Measurements from ENCODE around the gene SLA2. TPM values are rescaled to one million over a fixed set of nuclear protein-coding genes. Genes with fewer than 3 reads are reported as not detected.

SLA2 gene
- total RNA-seq, 4 donors from 2014 or later: 0.23 to 0.52 (median 0.52) TPM; not detected in 1

- peak in 1 of 2 donors; percentile 75 for DNase-seq (ENCODE audit: low spot score in 2 of 2)
- no peak overlapping the region for H3K4me3 ChIP-seq (ENCODE audit: low read depth, poor library complexity, severe bottlenecking)
- 93 to 96% methylated on average over 7 to 8 of the region's 8 CpGs for WGBS, 2 donors
- TF ChIP-seq, protein P1, sequence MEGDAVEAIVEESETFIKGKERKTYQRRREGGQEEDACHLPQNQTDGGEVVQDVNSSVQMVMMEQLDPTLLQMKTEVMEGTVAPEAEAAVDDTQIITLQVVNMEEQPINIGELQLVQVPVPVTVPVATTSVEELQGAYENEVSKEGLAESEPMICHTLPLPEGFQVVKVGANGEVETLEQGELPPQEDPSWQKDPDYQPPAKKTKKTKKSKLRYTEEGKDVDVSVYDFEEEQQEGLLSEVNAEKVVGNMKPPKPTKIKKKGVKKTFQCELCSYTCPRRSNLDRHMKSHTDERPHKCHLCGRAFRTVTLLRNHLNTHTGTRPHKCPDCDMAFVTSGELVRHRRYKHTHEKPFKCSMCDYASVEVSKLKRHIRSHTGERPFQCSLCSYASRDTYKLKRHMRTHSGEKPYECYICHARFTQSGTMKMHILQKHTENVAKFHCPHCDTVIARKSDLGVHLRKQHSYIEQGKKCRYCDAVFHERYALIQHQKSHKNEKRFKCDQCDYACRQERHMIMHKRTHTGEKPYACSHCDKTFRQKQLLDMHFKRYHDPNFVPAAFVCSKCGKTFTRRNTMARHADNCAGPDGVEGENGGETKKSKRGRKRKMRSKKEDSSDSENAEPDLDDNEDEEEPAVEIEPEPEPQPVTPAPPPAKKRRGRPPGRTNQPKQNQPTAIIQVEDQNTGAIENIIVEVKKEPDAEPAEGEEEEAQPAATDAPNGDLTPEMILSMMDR (IDR thresholded peaks at IDR 0.05): no peak
- TF ChIP-seq POLR2A (IDR thresholded peaks at IDR 0.05): no peak
- intact Hi-C loops (cut with DNase I; ENCODE audit: low total_unique reads): no loop called here
These were observed 8.5 kb upstream of the SLA2 start for GRCh38 chr20:36654506-36654905.

DNA sequence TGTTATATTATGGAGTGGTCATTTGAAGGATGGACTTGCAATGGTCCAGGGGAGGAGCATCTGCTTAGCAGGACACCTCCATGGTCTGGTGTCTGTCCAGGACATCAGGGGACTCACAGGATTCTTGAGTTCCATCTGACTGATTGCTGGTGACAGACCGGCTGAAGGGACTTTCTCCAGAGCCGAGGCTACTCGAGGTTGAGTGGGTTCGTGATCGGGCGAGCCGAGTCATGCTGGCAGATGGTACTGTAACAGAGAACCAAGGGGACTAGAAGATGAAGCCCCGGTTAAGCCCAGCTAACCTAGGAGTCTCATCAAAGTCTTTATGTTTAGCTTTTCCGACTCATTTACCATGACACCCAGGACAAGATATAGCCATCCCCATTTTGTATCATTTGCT lies 7.5 kb upstream of the SLA2 start:
- 92 to 93% methylated on average over 9 of the region's 9 CpGs for WGBS, 2 donors
- TF ChIP-seq POLR2A (IDR thresholded peaks at IDR 0.05): no peak
- TF ChIP-seq, protein P1 (IDR thresholded peaks at IDR 0.05): no peak
- intact Hi-C loops (cut with DNase I; ENCODE audit: low total_unique reads): no loop called here
- no peak overlapping the region for H3K4me3 ChIP-seq (ENCODE audit: low read depth, poor library complexity, severe bottlenecking)
- peak in 1 of 2 donors; percentile 77 for DNase-seq (ENCODE audit: low spot score in 2 of 2)

DNA sequence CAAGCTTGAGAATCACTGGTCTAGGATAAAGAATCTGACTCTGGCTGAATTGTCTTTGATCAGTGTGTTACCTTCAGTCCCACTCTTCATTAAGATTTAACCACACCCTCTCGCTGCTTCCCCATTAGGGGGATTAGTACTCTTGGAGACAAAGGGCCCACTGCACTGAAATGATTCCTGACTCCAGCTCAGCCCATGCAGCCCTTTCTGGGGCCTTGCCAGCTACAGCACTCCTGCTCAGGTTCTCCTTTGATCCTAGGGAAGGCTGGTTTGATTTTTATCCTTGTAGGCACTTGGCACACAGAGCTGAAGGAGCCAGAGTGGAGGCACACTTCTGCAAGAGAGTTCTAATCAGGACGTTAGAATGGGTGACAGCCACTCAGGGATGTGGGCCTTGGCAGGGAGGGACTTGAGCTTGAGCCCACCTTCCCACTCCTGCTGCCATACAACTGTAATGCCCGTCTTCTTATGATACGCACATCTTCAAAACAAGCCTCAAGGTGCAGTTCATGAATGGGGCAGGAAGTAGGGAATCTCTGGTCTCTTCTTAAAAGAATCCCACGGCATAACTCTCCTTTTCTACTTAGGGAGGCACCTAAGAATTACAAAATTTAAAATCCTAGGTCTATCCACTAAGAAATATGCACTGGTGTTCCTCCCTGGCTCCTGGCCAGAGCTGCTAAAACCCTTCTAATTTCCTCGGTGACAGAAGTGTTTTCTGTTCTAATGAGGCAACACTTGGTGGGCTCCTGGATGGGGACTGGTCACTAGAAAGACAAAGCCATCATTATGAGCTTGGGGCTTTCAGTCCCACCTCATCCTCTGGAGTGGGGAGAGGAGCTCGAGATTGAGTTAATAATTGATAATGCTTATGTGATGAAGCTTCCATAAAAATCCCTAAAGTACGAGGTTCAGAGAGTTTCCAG lies 1.5 kb upstream of the SLA2 start:
- no peak overlapping the region for H3K4me3 ChIP-seq (ENCODE audit: low read depth, poor library complexity, severe bottlenecking)
- DNase-seq (ENCODE audit: low spot score in 2 of 2): peak in 1 of 2 donors; percentile 67
- TF ChIP-seq, protein P1 (IDR thresholded peaks at IDR 0.05): no peak
- TF ChIP-seq POLR2A (IDR thresholded peaks at IDR 0.05): no peak
- intact Hi-C loops (cut with DNase I; ENCODE audit: low total_unique reads): no loop called here
- 69 to 71% methylated on average over 8 of the region's 8 CpGs for WGBS, 2 donors

GRCh38 chr20:36646678-36647077 lies 682 bp upstream of the SLA2 start:
- intact Hi-C loops (cut with DNase I; ENCODE audit: low total_unique reads): no loop called here
- no peak overlapping the region for H3K4me3 ChIP-seq (ENCODE audit: low read depth, poor library complexity, severe bottlenecking)
- peak in 1 of 2 donors; percentile 23 for DNase-seq (ENCODE audit: low spot score in 2 of 2)
- TF ChIP-seq, protein P1 (IDR thresholded peaks at IDR 0.05): no peak
- TF ChIP-seq POLR2A (IDR thresholded peaks at IDR 0.05): no peak
- 68 to 69% methylated on average over 3 of the region's 3 CpGs for WGBS, 2 donors

DNA sequence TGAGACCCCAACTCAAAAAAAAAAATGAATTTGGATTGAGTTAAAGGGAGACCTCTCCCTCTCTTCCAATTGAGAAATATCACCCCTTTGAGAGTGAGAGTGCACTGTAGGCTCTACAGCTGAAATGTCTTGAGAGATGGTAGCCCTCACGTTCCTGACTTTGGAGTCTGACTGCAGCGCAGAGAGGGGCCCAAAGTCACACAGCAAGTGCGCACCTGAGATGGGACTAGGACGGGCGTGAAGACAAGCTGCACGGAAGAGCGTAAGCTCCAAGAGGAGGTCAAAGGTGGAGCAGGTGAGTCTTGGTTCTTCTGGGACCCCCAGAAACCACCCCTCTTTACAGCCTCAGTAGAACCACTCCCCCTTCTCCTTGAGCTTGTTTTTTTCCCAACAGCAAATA lies 643 bp downstream of the SLA2 start:
- DNase-seq (ENCODE audit: low spot score in 2 of 2): no peak
- intact Hi-C loops (cut with DNase I; ENCODE audit: low total_unique reads): no loop called here
- TF ChIP-seq POLR2A (IDR thresholded peaks at IDR 0.05): no peak
- TF ChIP-seq, protein P1 (IDR thresholded peaks at IDR 0.05): no peak
- H3K4me3 ChIP-seq (ENCODE audit: low read depth, poor library complexity, severe bottlenecking): no peak overlapping the region
- 91 to 94% methylated on average over 7 of the region's 7 CpGs for WGBS, 2 donors
